Activated CD4-positive, alpha-beta T cell treated with anti-CD3 and anti-CD28 coated beads, Interleukin-2, amount 50 U/mL, for 4 hours (primary cell): ENCODE measurements around the gene E2F6.

ENCODE experiments used
- DNase-seq, 2 experiments: peaks; one replicate each; pipeline ENCODE4 v3.0.0-alpha.2; 2020

The E2F6 gene

GRCh38 chr2:11492720-11493119 lies 26.8 kb upstream of the E2F6 start:
- no peak for DNase-seq

- DNase-seq, result no peak
Measured at GRCh38 chr2:11492244-11492643, 26.3 kb upstream of the E2F6 start.

GRCh38 chr2:11491348-11491933 lies 25.5 kb upstream of the E2F6 start:
- DNase-seq, result no peak

- no peak for DNase-seq
Measured at GRCh38 chr2:11490194-11490593, 24.2 kb upstream of the E2F6 start.

GRCh38 chr2:11488809-11489208 lies 22.8 kb upstream of the E2F6 start:
- DNase-seq, result no peak

GRCh38 chr2:11483806-11484617 lies 18.1 kb upstream of the E2F6 start:
- DNase-seq, result no peak

GRCh38 chr2:11482473-11483035 lies 16.6 kb upstream of the E2F6 start:
- no peak for DNase-seq

- DNase-seq, result no peak
Measured at GRCh38 chr2:11481789-11482472, 16.0 kb upstream of the E2F6 start.

- DNase-seq, result no peak
Measured at GRCh38 chr2:11481426-11481788, 15.4 kb upstream of the E2F6 start.

GRCh38 chr2:11480859-11481258 lies 14.9 kb upstream of the E2F6 start:
- DNase-seq, result no peak

- DNase-seq, result no peak
Measured at GRCh38 chr2:11480406-11480805, 14.4 kb upstream of the E2F6 start.

GRCh38 chr2:11478899-11479605 lies 13.1 kb upstream of the E2F6 start:
- no peak for DNase-seq

- peak; percentile 79 to 81 for DNase-seq
Measured at GRCh38 chr2:11477994-11478393, 12.0 kb upstream of the E2F6 start.

- no peak for DNase-seq
Measured at GRCh38 chr2:11473659-11474433, 7.9 kb upstream of the E2F6 start.

- DNase-seq, result no peak
Measured at GRCh38 chr2:11467749-11468148, 1.8 kb upstream of the E2F6 start.

- DNase-seq, result no peak
Measured at GRCh38 chr2:11467129-11467649, 1.2 kb upstream of the E2F6 start.

GRCh38 chr2:11466307-11467128 lies 557 bp upstream of the E2F6 start:
- DNase-seq, result no peak

- no peak for DNase-seq
Measured at GRCh38 chr2:11465110-11465484, 864 bp downstream of the E2F6 start.

GRCh38 chr2:11459816-11460215 lies 6.1 kb downstream of the E2F6 start:
- DNase-seq, result no peak

- DNase-seq, result no peak
Measured at GRCh38 chr2:11458753-11459152, 7.2 kb downstream of the E2F6 start.

GRCh38 chr2:11457935-11458334 lies 8.0 kb downstream of the E2F6 start:
- no peak for DNase-seq
